GM19452 (cell line): ENCODE measurements around the gene LRRC8B.
A peak's percentile ranks its signal among the peaks of the same experiment; 100 is the strongest.

Experiments used
- ATAC-seq: cut with Tn5 transposase; IDR thresholded peaks from one replicate; pipeline ENCODE4 v1.9.1; 2021; ENCODE audit not compliant: unreplicated experiment

The LRRC8B gene

DNA sequence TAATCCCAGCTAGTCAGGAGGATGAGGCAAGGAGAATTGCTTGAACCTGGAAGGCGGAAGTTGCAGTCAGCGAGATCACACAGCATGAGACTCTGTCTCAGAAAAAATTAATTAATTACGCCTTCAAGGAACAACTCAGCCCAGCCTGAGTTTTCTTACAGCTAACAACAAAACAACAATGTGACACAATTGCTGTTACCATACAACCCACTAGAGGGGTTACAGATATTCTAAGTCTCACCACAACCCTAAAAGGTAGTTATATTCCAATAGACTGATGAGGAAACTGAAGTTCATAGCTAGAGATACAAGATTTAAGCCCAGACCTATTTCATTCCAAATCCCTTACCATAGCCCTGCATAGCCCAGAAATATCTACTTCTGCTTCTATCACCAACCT is 105.4 kb downstream of the LRRC8B start:
- no peak for ATAC-seq

DNA sequence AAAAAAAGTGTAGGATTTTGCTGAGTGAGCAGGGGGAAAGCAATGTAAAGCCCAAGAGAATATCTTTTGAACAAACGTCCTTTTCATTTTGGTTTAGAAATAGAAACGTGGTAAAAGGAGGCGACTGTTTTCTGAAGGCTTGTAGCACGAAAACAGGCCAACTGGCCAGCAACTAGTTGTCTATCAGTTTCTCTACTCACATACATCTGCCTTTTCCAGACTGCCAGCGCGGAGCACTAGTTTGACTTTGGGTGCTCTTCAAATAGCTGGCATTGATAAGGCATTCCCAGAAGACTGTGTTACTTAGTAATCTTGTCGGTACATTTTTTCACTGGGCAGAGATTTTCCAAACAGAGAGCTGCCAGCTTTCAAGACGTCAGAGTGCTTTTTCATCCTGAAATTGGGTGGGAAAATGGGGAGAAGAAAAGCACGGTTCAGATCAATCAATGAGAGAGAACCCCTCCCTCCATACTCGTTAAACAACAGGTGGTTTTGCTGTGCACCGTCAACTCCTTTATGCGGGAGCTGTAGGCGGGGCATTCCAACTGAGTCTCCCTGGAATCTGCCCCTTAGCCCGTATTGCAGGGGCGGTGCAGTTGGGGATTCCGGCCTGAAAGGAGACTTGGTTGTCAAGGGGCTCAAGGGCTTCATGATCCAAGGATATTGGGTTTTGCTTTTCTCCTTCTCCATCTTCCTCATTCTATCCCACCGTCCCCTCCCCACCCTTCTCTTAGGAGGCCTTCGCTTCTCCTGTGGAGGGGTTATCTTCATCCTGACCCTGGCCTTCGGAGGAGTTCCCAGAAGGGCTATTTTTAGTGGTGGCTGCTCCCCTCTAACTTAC is 107.4 kb downstream of the LRRC8B start:
- no peak for ATAC-seq

DNA sequence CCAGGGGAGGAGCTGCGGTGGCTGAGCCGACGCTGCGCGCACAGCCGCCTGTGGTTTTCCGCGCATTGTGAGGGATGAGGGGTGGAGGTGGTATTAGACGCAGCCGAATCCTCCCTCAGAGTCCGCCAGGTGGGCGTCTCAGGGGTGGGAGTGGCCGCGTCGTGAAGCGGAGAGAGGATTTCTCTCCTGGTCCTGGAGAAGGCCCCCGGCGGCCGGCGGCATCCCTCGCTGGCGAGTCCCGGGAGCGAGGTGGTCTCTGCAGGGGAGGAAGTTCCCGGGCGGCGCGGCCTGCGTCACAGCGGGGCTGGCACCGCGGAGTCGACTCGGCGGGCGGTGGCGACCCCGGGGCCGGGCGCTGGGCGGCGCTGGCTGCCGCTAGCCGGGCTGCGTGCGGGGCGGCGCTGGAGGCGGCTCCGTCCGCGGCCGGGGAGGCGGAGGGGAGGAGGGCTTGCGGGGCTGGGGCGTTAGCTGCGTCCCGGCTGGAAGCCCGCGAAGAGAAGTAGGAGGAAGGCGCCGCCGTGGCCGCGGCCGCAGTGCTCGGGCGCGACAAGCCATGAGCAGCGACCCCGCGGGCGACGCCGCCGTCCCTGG is 108.1 kb downstream of the LRRC8B start, which contains the start of gene LRRC8C:
Gene LRRC8C, plus strand, starts transcription at position 464 of the 591 bp plus-strand sequence. CDS start 53,354 bp downstream, outside the sequence.
- ATAC-seq = peak; percentile 85

DNA sequence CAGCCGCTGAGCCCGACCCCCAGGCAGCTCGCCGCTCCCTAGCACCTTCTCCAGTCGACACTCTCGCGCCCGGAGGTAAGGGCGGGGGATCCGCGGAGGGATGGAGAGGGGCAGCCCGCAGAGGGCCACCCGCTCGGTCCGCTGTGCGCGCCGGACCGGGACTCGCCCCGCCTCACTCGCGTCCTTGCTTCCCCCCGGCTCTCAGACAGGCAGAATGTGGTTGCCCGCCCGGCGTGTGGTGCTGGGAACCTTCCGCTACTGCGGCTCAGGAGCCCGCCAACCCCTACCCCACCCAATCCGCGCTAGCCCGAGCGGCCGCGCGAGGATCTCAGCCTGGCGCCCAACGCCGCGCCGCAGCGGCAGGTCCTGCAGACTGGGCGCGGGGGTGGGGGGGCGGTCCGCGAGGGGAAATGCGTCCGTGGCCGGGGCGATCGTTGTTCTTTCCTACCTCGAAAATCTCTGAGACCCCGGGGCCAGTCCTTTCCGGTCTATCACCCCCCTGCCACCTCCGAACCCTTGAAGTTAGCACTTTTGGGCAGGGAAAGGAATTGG is 108.7 kb downstream of the LRRC8B start:
- ATAC-seq = peak; percentile 53

DNA sequence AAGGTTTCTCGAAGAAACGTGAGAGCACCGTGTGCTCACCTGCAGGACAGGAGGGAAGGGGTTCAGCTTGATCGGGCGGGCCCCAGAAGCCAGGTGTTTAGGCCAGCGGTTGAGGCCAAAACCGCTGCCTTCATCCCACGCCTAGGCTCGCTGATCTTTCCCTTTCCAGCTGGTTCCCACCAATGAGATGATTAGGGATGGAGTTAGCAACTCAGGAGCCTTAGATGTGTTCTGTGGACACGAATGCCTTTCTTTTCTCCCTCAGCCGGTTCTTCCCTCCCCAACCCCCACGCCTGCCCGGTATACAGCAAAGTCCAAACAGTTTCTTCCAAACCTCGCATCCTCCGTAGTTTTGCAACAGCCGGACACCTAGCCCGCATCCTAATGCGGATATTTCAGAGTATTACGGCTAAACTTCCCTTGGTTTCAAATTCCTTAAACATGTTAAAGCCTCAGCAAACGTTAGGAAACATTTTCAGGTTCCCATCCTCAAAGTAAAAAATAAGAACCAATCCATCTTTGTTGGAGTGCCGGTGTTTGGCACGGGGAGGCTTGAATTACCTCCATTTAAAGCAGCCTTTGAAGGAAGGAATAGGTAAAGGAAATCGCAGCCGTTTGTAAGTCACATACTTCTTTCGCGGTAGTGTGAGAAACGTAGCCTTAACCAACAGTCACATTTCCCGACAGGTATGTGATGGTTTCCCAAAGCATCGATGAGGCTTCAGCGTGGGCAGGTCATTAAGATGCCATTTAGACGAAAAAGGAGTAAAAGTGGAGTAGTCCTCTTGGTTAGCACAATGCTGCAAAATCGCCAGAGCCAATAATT is 109.4 kb downstream of the LRRC8B start:
- no peak for ATAC-seq

DNA sequence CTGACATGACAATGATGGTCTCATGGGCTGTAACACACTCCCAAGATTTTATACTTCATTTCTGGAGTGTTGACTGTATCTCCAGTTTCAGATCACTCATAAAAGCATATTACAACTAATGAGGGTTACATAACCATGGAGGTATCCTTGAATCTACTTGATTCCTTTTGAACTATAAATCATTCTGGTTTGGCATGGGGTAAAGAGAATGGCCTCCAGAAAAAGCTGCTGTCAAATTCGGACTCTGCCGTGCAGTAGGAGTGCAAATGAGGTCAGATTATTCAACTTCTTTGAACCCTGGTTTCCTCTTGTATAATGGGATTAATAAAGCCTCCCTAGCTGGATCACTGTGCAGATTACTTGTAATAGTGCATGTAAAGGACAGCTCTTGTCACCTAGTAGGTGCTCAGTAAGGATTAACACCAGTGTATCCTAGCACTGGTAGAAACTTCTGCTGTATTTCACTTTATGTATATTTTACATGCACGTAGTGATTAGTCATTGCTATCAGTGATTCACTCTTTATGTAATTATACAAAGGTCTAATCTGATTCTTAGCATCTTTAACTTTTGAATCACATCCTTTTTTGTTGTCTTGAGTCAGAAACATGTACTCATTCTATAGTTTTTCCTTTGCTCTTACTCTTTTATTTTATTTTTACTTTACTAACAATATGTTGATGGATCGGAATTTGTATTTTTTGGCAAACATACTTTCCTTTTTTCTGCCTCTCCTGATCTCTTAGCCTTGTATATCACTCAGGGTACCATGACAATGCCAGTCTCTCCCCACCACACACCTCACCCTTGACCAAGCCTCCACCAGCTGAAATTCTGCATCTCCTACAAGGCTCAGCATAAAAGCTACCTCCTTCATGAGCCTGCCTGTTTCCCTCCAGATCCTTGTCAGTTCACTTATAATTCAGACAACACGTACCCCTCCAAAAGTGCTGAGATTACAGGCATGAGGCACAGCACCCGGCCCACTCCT is 111.5 kb downstream of the LRRC8B start:
- ATAC-seq = no peak

DNA sequence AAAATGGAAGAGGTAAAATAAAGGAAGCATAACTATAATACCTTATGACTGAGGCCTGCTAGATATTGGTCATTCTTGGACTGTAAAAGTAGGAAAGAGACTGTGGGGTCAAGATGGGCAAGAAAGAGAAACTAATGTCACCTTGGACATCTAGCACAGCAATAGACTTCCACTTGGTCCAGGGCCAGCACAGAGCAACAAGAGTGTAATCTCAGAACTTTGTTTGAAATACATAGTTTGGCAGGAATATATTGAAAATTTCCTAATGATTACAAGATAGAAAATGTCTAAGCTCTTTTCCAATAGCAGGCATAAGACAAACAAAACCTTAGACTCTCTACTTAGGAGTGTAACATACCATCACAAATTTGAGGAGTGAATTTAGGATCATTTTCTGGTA is 112.9 kb downstream of the LRRC8B start:
- ATAC-seq = no peak

DNA sequence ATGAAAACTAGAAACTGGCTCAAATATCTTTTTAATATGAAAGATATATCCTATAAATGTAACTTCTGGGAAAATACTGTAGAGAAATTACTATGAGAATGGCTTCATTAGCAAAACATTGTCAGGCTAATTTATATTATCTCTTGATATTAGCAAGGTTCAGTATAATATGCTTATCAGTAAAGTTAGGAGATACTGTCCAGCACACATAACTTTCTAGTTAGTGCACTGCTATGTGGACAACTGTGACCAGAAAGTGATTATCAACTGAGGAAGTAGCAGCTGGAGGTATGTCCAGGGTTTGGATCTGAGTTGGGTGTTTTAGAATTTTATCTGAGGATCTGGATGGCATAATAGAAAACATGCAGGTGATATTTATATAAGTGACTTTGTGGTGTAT is 115.8 kb downstream of the LRRC8B start:
- ATAC-seq = no peak

DNA sequence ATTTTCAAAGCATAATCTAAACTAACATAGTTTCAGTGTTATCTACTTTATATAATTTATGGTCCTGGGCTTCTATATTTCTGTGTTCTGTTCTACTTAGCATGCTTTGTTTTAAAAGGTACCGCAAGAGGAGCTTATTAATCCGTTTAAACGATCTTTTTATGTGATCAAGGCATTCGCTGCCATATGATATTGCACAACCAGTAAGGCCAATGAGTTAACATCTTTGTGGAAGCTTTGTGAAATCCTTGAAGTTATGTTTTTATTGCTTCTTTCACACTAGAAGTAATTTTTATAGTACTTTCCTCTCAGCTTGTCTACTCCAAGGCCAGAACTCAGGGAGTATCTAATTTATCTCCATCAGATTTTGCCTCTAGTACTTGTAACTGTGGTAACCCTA is 117.2 kb downstream of the LRRC8B start:
- no peak for ATAC-seq

DNA sequence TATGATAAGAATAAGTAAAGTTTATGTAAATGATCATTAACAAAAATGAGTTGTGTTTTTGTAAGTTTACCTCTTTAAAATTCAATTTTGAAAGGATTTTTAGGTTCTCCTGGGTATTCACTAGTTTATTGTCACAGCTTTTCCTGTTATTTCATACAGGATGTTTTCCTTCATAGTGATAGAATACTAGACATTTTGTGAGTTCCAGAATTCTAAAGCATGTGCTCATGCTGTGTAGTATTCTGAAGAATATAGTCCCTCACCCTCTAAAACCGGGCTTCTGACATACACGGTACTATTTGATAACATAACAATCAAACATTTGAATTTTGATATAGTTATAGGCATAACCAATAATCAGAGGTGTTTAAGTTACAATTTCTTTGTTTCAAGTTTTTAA is 118.9 kb downstream of the LRRC8B start:
- ATAC-seq = no peak

DNA sequence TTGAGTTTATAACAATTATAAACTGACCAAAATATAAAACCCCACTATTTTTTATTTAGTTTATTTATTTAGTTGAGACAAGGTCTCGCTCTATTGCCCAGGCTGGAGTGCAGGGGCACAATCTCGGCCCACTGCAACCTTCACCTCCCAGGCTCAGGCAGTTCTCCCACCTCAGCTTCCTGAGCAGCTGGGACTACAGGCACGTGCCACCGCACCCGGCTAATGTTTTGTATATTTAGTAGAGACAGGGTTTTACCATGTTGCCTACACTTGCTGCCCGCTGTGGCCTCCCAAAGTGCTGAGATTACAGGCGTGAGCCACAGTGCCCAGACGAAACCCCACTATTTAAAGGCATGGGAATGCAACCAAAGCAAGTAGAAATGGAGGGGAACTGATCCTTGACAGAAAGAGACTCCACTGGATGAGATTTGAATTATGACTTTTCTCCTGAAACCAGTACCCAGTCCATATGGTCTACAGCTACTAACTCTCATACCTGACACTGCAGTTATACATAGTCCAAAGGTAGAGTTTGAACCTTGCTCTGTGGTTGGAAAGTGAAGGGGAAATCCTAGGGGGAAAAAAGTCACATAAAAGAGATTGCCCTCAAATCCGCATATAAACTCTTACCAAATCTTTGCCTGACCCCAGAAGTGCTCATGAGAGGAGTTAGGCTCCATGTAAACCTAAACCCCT is 119.6 kb downstream of the LRRC8B start:
- no peak for ATAC-seq

DNA sequence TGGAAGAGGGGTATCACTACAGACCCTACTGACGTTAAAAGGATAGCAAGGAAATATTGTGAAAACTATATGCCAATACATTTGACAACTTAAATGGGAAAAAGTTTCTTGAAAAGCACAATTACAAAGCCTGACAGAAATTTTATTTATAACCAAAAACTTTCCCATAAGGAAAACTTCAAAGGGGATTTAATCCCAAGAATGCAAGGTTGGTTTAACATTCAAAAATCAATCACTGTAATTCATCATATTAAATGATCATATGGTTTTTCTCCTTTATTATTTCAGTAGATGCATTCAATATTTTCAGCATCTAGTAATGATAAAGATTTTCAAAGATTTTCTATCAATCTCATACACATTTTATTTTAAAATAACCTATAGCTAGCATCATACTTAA is 121.6 kb downstream of the LRRC8B start:
- no peak for ATAC-seq
